Left renal pelvis (tissue), 4 donors: Measurements from ENCODE around the gene TMEM88. TPM values are rescaled to one million over a fixed set of nuclear protein-coding genes. Genes with fewer than 3 reads are reported as not detected.

Experiments
- DNase-seq, 4 donors: peaks; one replicate each; pipeline ENCODE4 v3.0.0-alpha.2; 2013; ENCODE audit warnings: low read depth in 4 of 4, low spot score in 3 of 4
- polyA plus RNA-seq, 4 donors: library from polyadenylated mRNA; unstranded; fragments of 120-200 nt; gene quantifications; one replicate each; pipeline ENCODE4 v1.2.1, GENCODE V29; 2013; ENCODE audit not compliant: insufficient read length in 4 of 4

Gene TMEM88
- polyA plus RNA-seq, 4 donors: 13.4 to 26.9 (median 24.7) TPM

- no peak for DNase-seq
Measured at GRCh38 chr17:7832431-7832830, 22.4 kb upstream of the TMEM88 start.

GRCh38 chr17:7833011-7833794 lies 21.7 kb upstream of the TMEM88 start:
- DNase-seq: no peak

GRCh38 chr17:7833795-7834541 lies 20.9 kb upstream of the TMEM88 start, which contains the start of gene KDM6B:
TSS of gene KDM6B (plus strand) at chr17:7834217. CDS start at chr17:7845555, 11,338 bp downstream.
- DNase-seq: peak in 3 of 4 donors; percentile 82 to 88 (median 86)

GRCh38 chr17:7834542-7834956 lies 20.3 kb upstream of the TMEM88 start:
- DNase-seq: no peak

GRCh38 chr17:7834957-7835813 lies 19.7 kb upstream of the TMEM88 start:
- peak; percentile 95 to 98 (median 97) for DNase-seq

- DNase-seq: peak in 1 of 4 donors; percentile 61
Measured at GRCh38 chr17:7835814-7836595, 18.9 kb upstream of the TMEM88 start.

GRCh38 chr17:7836596-7837407 lies 18.1 kb upstream of the TMEM88 start:
- peak; percentile 87 to 93 (median 90) for DNase-seq

GRCh38 chr17:7837408-7838088 lies 17.3 kb upstream of the TMEM88 start:
- no peak for DNase-seq

- peak in 1 of 4 donors; percentile 50 for DNase-seq
Measured at GRCh38 chr17:7838090-7839075, 16.5 kb upstream of the TMEM88 start.

- no peak for DNase-seq
Measured at GRCh38 chr17:7839190-7839875, 15.5 kb upstream of the TMEM88 start.

- no peak for DNase-seq
Measured at GRCh38 chr17:7839876-7840261, 15.0 kb upstream of the TMEM88 start.

GRCh38 chr17:7840441-7840840 lies 14.4 kb upstream of the TMEM88 start:
- no peak for DNase-seq

GRCh38 chr17:7840875-7841274 lies 14.0 kb upstream of the TMEM88 start:
- DNase-seq: no peak

GRCh38 chr17:7841396-7841914 lies 13.4 kb upstream of the TMEM88 start:
- peak in 1 of 4 donors; percentile 29 for DNase-seq

GRCh38 chr17:7841915-7842379 lies 12.9 kb upstream of the TMEM88 start:
- DNase-seq: peak; percentile 79 to 86 (median 84)
